Upper lobe of right lung (tissue), 1 donor: ENCODE results near the gene BRME1. TPM values are rescaled to one million over a fixed set of nuclear protein-coding genes. Genes with fewer than 3 reads are reported as not detected.

ENCODE experiments used
- ATAC-seq: fragments of 200-7000 bp; cut with Tn5 transposase; one replicate; pipeline ENCODE4 v1.9.1; 2020; ENCODE audit warnings: mild to moderate bottlenecking, moderate library complexity
- DNase-seq: peaks from one replicate; pipeline ENCODE4 v3.0.0-alpha.2; 2020
- H3K27ac ChIP-seq: fragments of 200-600 bp; one replicate; pipeline ENCODE4 v1.8.0; 2022
- H3K27me3 ChIP-seq: fragments of 200-600 bp; one replicate; pipeline ENCODE4 v1.8.0; 2022; ENCODE audit warnings: mild to moderate bottlenecking
- H3K36me3 ChIP-seq: fragments of 200-600 bp; one replicate; pipeline ENCODE4 v1.8.0; 2022
- H3K4me1 ChIP-seq: fragments of 200-600 bp; one replicate; pipeline ENCODE4 v1.8.0; 2022
- H3K4me3 ChIP-seq: fragments of 200-600 bp; one replicate; pipeline ENCODE4 v1.8.0; 2022; ENCODE audit warnings: mild to moderate bottlenecking
- H3K9me3 ChIP-seq: fragments of 200-600 bp; one replicate; pipeline ENCODE4 v1.8.0; 2022
- intact Hi-C: fragments of 100-400 bp; cut with DNase I; formaldehyde crosslinking; loops from one replicate; pipeline ENCODE4 v1.11.0; 2022
- total RNA-seq: library from RNA; stranded (reverse); fragmentation: NEBNext Ultra II Directional; extraction: Animal tissue kit (Norgen Biotek cat#: 25700); gene quantifications from one replicate; pipeline ENCODE4 v1.2.1, GENCODE V29; 2021
- TF ChIP-seq, protein P1 (sequence below): fragments of 200-600 bp; IDR thresholded peaks from one replicate; pipeline ENCODE4 v1.8.0; 2022; ENCODE audit warnings: antibody characterized with exemption
- donor health status: DM: no; HTN: yes; CAD: no; lungs with severe emphysema.

Gene BRME1
- total RNA-seq, 1 donor from 2014 or later: 2.0 TPM

GRCh38 chr19:13870873-13871272, 35.0 kb downstream of the BRME1 start:
- no peak overlapping the region for H3K4me3 ChIP-seq
- no peak for DNase-seq
- no peak for ATAC-seq
- TF ChIP-seq, protein P1, sequence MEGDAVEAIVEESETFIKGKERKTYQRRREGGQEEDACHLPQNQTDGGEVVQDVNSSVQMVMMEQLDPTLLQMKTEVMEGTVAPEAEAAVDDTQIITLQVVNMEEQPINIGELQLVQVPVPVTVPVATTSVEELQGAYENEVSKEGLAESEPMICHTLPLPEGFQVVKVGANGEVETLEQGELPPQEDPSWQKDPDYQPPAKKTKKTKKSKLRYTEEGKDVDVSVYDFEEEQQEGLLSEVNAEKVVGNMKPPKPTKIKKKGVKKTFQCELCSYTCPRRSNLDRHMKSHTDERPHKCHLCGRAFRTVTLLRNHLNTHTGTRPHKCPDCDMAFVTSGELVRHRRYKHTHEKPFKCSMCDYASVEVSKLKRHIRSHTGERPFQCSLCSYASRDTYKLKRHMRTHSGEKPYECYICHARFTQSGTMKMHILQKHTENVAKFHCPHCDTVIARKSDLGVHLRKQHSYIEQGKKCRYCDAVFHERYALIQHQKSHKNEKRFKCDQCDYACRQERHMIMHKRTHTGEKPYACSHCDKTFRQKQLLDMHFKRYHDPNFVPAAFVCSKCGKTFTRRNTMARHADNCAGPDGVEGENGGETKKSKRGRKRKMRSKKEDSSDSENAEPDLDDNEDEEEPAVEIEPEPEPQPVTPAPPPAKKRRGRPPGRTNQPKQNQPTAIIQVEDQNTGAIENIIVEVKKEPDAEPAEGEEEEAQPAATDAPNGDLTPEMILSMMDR: no peak
- no peaks in the 10 kb centered on the region for H3K27me3 ChIP-seq
- H3K27ac ChIP-seq: no peak overlapping the region
- H3K9me3 ChIP-seq: no peaks in the 10 kb centered on the region
- H3K36me3 ChIP-seq: no peaks in the 10 kb centered on the region
- H3K4me1 ChIP-seq: peaks cover 6% of the 10 kb centered on the region
- intact Hi-C loops: no loop called here

DNA sequence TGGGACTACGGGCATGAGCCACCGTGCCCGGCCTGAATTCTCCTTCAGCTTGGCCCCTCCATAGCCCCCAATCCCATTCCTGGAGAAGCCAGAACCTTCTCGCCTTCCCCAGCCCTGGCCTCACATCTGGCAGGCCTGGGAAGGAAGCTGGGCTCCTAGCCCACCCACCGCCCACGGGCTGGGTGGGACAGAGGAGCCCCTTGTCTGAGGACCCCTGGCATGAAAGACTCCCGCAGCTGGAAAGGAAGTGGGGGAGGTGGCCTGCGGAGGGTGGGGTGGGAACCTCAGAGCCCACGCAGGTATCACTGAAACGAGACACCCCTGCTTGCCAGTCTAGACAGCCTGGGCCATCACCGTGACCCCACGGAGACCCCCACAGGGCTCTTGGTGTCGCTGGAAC, 36.6 kb downstream of the BRME1 start:
- Histone ChIP-seq H3K4me3 (no peak overlapping the region), H3K36me3 (no peaks in the 10 kb centered on the region), H3K27me3 (no peaks in the 10 kb centered on the region), H3K9me3 (no peaks in the 10 kb centered on the region), H3K27ac (no peak overlapping the region), H3K4me1 (peaks cover 14% of the 10 kb centered on the region)
- intact Hi-C loops: no loop called here
- TF ChIP-seq, protein P1: no peak
- DNase-seq (no peak), ATAC-seq (no peak)

DNA sequence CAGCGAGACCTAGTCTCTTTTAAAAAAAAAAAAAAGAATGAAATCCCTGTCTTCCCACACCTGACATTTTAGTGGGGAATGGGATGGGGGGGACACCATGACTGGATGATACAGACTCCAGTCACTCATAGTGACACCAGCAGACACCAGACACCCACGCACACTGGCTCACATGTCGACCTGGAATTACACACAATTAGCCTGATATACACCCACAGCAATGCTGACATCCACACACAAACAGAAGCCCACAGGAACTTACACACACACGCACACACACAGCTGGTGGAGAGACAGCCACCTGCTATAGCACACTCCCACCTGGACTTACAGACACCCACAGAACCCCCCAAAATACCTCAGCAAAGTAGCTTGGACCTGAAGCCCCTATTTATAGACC, 37.3 kb downstream of the BRME1 start:
- no peaks in the 10 kb centered on the region for H3K27me3 ChIP-seq
- H3K9me3 ChIP-seq: no peaks in the 10 kb centered on the region
- ATAC-seq (no peak), DNase-seq (no peak)
- H3K36me3 ChIP-seq: no peaks in the 10 kb centered on the region
- H3K4me1 ChIP-seq: peaks cover 16% of the 10 kb centered on the region
- no peak overlapping the region for H3K4me3 ChIP-seq
- no peak overlapping the region for H3K27ac ChIP-seq
- intact Hi-C loops: no loop called here
- TF ChIP-seq, protein P1: no peak

DNA sequence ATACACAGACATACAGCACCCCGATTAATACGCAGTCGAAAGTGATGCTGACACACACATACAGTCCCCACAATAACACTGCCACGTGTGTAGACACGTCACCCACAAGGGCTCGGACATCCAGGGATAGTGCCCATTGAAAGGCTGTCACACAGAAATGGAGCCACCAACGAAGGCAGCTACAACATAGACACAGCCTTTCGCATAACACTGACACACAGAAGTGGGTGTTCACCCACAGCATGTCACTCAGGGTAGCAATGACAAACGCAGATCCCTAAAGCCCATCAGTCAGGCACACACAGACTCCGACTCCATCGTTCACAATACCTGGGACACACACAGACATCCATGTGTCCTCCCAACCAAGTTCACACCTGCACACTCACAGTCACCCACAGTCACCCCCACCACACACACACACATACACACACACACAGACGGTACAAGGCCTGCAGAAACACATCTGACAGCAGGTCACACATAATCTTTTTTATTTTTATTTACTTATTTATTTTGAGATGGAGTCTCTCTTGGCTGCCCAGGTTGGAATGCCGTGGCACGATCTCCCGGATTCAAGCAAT, 39.4 kb downstream of the BRME1 start:
- peak overlapping the region; percentile 61 for H3K4me3 ChIP-seq
- TF ChIP-seq, protein P1: no peak
- no peak overlapping the region for H3K27ac ChIP-seq
- H3K27me3 ChIP-seq: no peaks in the 10 kb centered on the region
- peaks cover 24% of the 10 kb centered on the region for H3K4me1 ChIP-seq
- DNase-seq: no peak
- no peaks in the 10 kb centered on the region for H3K9me3 ChIP-seq
- no peak for ATAC-seq
- H3K36me3 ChIP-seq: no peaks in the 10 kb centered on the region
- intact Hi-C loops: no loop called here

DNA sequence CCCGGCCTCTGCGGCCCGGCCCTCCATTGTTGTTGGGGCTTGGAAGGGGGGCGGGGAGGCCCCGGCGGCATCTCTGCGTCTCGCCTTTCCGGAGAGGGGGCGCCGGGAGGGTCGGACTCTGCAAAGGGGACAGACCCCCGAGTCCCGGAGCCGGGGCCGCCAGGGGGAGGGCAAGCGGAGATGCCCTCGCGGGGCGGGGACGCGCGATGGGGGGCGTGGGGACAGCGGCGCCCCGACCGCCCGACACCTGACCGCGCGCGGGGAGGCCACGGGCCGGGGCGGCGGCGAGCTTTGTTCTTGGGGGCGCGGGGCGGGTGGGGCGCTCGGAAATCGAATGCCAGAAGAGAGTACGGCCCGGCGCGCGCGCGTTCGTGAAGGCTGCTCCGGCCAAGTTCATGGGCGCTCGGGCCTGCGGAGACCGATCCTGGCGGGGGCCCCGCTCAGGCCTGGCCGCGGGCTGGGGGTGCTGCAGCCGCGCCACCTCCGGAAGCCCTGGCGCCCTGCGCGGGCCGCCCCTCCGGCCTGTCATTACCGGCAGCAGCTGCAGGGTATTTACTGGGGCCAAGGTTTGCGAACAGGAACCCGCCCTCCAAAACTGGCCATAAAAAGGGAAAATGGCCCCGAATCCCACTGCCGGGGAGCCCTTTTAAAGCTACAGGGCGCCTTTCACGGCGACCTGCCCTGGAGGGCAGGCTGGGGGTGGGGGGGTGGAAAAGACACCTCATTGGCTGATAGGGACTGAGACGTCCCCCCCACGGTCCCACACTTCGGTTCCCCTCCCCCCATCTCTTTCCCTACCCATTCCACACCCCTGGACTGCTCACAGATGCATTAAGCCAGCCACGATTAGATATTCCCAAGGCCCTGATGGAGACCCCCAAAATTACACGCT, 40.1 kb downstream of the BRME1 start:
- ATAC-seq: no peak
- Histone ChIP-seq H3K27me3 (no peaks in the 10 kb centered on the region), H3K9me3 (no peaks in the 10 kb centered on the region), H3K27ac (peak overlapping the region; percentile 47), H3K4me1 (peaks cover 32% of the 10 kb centered on the region), H3K4me3 (peak overlapping the region; percentile 61), H3K36me3 (no peaks in the 10 kb centered on the region)
- no peak for DNase-seq
- intact Hi-C loops: no loop called here
- TF ChIP-seq, protein P1: no peak
